HEK293T (cell line): Measurements from ENCODE around the gene HMGXB3.

Source experiments
- CTCF ChIA-PET: fragments of 350-600 bp; formaldehyde crosslinking; extraction: SDS; loops from one replicate; lab custom pipeline; 2021; ENCODE audit warnings: antibody characterized with exemption, inconsistent platforms; lab: Yijun Ruan, JAX
- POLR2A ChIA-PET: fragments of 350-600 bp; formaldehyde crosslinking; extraction: SDS; loops from one replicate; lab custom pipeline; 2020; ENCODE audit warnings: antibody characterized with exemption, inconsistent platforms; lab: Yijun Ruan, JAX
- DNase-seq: peaks from one replicate; pipeline ENCODE4 v3.0.0; 2012; ENCODE audit warnings: mixed read lengths; ENCODE audit errors: extremely low spot score
- ARNT ChIP-seq: fragments of 450-650 bp; IDR thresholded peaks from 2 replicates; pipeline ENCODE4 v1.6.1; 2017; ENCODE audit warnings: mild to moderate bottlenecking
- BHLHE40 ChIP-seq: fragments of 450-650 bp; IDR thresholded peaks from 2 replicates; pipeline ENCODE4 v1.6.1; 2016; ENCODE audit warnings: mild to moderate bottlenecking, moderate library complexity, borderline replicate concordance
- CTBP1 ChIP-seq: fragments of 450-650 bp; IDR thresholded peaks from 2 replicates; pipeline ENCODE4 v1.6.1; 2016; ENCODE audit warnings: borderline replicate concordance
- ELF4 ChIP-seq: fragments of 450-650 bp; IDR thresholded peaks from 2 replicates; pipeline ENCODE4 v1.6.1; 2017; ENCODE audit warnings: antibody characterized with exemption
- FOXA1 ChIP-seq: fragments of 450-650 bp; IDR thresholded peaks from 2 replicates; pipeline ENCODE4 v1.6.1; 2016; ENCODE audit warnings: mild to moderate bottlenecking
- FOXK2 ChIP-seq: fragments of 450-650 bp; IDR thresholded peaks from 2 replicates; pipeline ENCODE4 v1.6.1; 2016; ENCODE audit warnings: mild to moderate bottlenecking
- FOXM1 ChIP-seq: fragments of 450-650 bp; IDR thresholded peaks from 2 replicates; pipeline ENCODE4 v1.6.1; 2017; ENCODE audit warnings: mild to moderate bottlenecking, borderline replicate concordance
- HDGF ChIP-seq: fragments of 450-650 bp; IDR thresholded peaks from 2 replicates; pipeline ENCODE4 v1.6.1; 2017; ENCODE audit warnings: antibody characterized with exemption, borderline replicate concordance
- L3MBTL2 ChIP-seq: fragments of 450-650 bp; conservative IDR thresholded peaks from 2 replicates; pipeline ENCODE4 v1.6.1; 2016; ENCODE audit warnings: mild to moderate bottlenecking
- LEF1 ChIP-seq: fragments of 450-650 bp; IDR thresholded peaks from 2 replicates; pipeline ENCODE4 v1.6.1; 2017; ENCODE audit warnings: mild to moderate bottlenecking, borderline replicate concordance
- NFRKB ChIP-seq: fragments of 450-650 bp; IDR thresholded peaks from 2 replicates; pipeline ENCODE4 v1.6.1; 2016; ENCODE audit warnings: mild to moderate bottlenecking, moderate library complexity
- SP1 ChIP-seq: fragments of 450-650 bp; IDR thresholded peaks from 2 replicates; pipeline ENCODE4 v1.6.1; 2017
- SUZ12 ChIP-seq: fragments of 450-650 bp; IDR thresholded peaks from 2 replicates; pipeline ENCODE4 v1.6.1; 2016; ENCODE audit warnings: mild to moderate bottlenecking
- TARDBP ChIP-seq: fragments of 450-650 bp; IDR thresholded peaks from 2 replicates; pipeline ENCODE4 v1.6.1; 2016
- ZNF384 ChIP-seq: fragments of 450-650 bp; IDR thresholded peaks from 2 replicates; pipeline ENCODE4 v1.6.1; 2016
- TF ChIP-seq, protein P1 (sequence below): fragments of 450-650 bp; IDR thresholded peaks from 2 replicates; pipeline ENCODE4 v1.6.1; 2016

HMGXB3 gene

DNA sequence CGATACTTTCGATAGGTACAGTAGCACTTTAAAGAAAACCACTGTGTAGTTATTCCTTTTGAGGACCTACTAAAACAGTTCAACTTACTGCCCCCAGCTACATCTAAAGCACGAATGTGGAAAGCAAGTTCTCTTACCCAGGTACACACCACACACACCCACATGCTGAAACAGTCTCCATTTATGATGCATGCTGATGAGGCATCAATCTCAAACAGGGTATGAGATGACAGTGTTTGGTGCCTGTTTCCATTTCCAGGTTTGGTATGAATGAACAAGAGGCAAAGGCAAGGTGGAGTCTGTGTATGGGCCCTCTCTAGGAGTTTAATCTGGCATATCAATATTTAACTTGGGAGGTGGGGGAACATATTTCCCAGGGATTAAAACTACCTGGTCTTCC is 13.9 kb downstream of the HMGXB3 start:
- ChIA-PET POLR2A (no interaction called here), CTCF (no interaction called here)
- DNase-seq: no peak
- TF ChIP-seq NFRKB: no peak
- no peak for TF ChIP-seq BHLHE40
- no peak for TF ChIP-seq SUZ12
- no peak for TF ChIP-seq FOXM1
- no peak for TF ChIP-seq ZNF384
- TF ChIP-seq FOXK2: no peak
- no peak for TF ChIP-seq TARDBP
- no peak for TF ChIP-seq L3MBTL2
- TF ChIP-seq CTBP1: no peak

DNA sequence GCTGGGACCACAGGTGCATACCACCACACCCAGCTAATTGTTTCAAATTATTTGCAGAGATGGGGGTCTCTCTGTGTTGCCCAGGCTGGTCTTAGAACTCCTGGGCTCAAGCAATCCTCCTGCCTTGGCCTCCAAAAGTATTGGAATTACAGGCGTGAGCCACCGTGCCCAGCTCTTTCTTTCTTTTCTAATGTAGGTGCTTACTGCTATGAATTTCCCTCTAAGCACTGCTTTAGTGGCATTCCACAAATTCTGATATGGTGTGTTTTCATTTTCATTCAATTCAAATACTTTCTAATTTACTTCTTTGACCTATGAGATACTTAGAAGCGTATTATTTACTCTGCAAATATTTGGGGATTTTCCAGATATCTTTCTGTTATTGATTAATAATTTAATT is 14.9 kb downstream of the HMGXB3 start:
- POLR2A ChIA-PET: no interaction called here
- no peak for DNase-seq
- no peak for TF ChIP-seq CTBP1
- no peak for TF ChIP-seq TARDBP
- TF ChIP-seq SUZ12: no peak
- TF ChIP-seq NFRKB: no peak
- TF ChIP-seq ELF4: no peak
- no peak for TF ChIP-seq ZNF384
- no peak for TF ChIP-seq ARNT
- TF ChIP-seq BHLHE40: no peak
- TF ChIP-seq, protein P1, sequence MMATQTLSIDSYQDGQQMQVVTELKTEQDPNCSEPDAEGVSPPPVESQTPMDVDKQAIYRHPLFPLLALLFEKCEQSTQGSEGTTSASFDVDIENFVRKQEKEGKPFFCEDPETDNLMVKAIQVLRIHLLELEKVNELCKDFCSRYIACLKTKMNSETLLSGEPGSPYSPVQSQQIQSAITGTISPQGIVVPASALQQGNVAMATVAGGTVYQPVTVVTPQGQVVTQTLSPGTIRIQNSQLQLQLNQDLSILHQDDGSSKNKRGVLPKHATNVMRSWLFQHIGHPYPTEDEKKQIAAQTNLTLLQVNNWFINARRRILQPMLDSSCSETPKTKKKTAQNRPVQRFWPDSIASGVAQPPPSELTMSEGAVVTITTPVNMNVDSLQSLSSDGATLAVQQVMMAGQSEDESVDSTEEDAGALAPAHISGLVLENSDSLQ: no peak
- no peak for TF ChIP-seq L3MBTL2
- TF ChIP-seq LEF1: no peak
- CTCF ChIA-PET: interaction anchor here (0.5 kb wide), 1 partner anchor 397 kb away, joined by 3 read pairs; no protein-coding TSS in a partner anchor

GRCh38 chr5:150016537-150016936 is 16.0 kb downstream of the HMGXB3 start:
- DNase-seq: no peak
- ChIA-PET CTCF (no interaction called here), POLR2A (no interaction called here)
- TF ChIP-seq NFRKB (no peak), CTBP1 (no peak), FOXK2 (no peak), ELF4 (no peak), SP1 (no peak), FOXM1 (no peak), HDGF (no peak), BHLHE40 (no peak), SUZ12 (no peak), ZNF384 (no peak), ARNT (no peak), FOXA1 (no peak), LEF1 (no peak), L3MBTL2 (no peak), TARDBP (no peak)
- TF ChIP-seq, protein P1: no peak

GRCh38 chr5:150017226-150018005 is 16.9 kb downstream of the HMGXB3 start:
- CTCF ChIA-PET: interaction anchor here (0.6 kb wide), 1 partner anchor 14 kb away, joined by 3 read pairs; no protein-coding TSS in a partner anchor
- POLR2A ChIA-PET: no interaction called here
- DNase-seq: no peak
- TF ChIP-seq ZNF384: no peak
- no peak for TF ChIP-seq ELF4
- TF ChIP-seq NFRKB: no peak
- TF ChIP-seq FOXK2: no peak
- no peak for TF ChIP-seq BHLHE40
- no peak for TF ChIP-seq FOXM1
- TF ChIP-seq CTBP1: no peak
- TF ChIP-seq L3MBTL2: no peak
- no peak for TF ChIP-seq LEF1
- TF ChIP-seq ARNT: no peak
- TF ChIP-seq TARDBP: no peak
- TF ChIP-seq, protein P1: no peak
- TF ChIP-seq HDGF: no peak
- no peak for TF ChIP-seq SP1
- TF ChIP-seq FOXA1: no peak
- TF ChIP-seq SUZ12: no peak

- CTCF ChIA-PET: no interaction called here
- DNase-seq: no peak
- POLR2A ChIA-PET: interaction anchor here (1.3 to 1.4 kb wide), 2 partner anchors 19 to 20 kb away, joined by 3 read pairs; partner anchors contain the start of genes HMGXB3 and TIGD6
- TF ChIP-seq FOXA1: no peak
- no peak for TF ChIP-seq LEF1
- no peak for TF ChIP-seq ZNF384
- no peak for TF ChIP-seq BHLHE40
- TF ChIP-seq SUZ12: no peak
- TF ChIP-seq ELF4: no peak
- no peak for TF ChIP-seq SP1
- TF ChIP-seq, protein P1: no peak
- no peak for TF ChIP-seq CTBP1
- no peak for TF ChIP-seq ARNT
- TF ChIP-seq HDGF: no peak
- TF ChIP-seq FOXM1: no peak
- TF ChIP-seq L3MBTL2: no peak
Measured at GRCh38 chr5:150020249-150020648, 19.7 kb downstream of the HMGXB3 start.
